OCI-LY3 (cell line): ENCODE data around the gene PID1.

Experiments used
- EZH2phosphoT487 ChIP-seq: fragments of 200-600 bp; shearing (Covaris generic); IDR thresholded peaks from 2 replicates; pipeline ENCODE4 v1.6.1; 2018; ENCODE audit warnings: antibody characterized with exemption, mixed run types, low read depth
- TF ChIP-seq, protein P1 (sequence below): fragments of 200-600, 300-600 bp; sonication (generic); IDR thresholded peaks from 2 replicates; pipeline ENCODE4 v1.5.1; 2014; ENCODE audit warnings: antibody characterized with exemption, low read length, low read depth

DNA sequence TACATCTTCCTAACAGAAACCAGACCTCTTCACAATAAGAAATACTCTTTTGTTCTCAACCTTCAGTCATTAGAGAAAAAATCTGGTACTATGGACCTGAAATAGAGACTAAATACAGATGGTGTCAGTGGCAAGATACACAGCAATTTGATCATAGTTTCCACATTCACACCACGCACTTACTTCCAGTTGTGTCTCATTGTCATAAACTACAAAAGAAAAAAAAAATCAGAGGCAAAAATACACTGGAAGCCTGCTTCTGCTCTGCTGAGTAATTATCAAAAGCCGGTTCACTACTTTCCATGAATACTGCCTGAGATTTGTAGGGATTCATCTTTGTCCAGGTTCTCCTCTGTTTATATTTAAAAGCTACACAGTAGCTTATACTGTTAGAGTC, 182.6 kb downstream of the PID1 start:
- TF ChIP-seq, protein P1, sequence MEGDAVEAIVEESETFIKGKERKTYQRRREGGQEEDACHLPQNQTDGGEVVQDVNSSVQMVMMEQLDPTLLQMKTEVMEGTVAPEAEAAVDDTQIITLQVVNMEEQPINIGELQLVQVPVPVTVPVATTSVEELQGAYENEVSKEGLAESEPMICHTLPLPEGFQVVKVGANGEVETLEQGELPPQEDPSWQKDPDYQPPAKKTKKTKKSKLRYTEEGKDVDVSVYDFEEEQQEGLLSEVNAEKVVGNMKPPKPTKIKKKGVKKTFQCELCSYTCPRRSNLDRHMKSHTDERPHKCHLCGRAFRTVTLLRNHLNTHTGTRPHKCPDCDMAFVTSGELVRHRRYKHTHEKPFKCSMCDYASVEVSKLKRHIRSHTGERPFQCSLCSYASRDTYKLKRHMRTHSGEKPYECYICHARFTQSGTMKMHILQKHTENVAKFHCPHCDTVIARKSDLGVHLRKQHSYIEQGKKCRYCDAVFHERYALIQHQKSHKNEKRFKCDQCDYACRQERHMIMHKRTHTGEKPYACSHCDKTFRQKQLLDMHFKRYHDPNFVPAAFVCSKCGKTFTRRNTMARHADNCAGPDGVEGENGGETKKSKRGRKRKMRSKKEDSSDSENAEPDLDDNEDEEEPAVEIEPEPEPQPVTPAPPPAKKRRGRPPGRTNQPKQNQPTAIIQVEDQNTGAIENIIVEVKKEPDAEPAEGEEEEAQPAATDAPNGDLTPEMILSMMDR: no peak
- no peak for TF ChIP-seq EZH2phosphoT487
